OCI-LY7 (cell line): ENCODE results near the gene ITGA8. TPM values are rescaled to one million over a fixed set of nuclear protein-coding genes. Genes with fewer than 3 reads are reported as not detected.

Experiments
- BruUV-seq: library from RNA; stranded (reverse); fragments of 400-500 nt; replicated peaks from 2 replicates; lab custom pipeline; 2021; lab: Mats Ljungman, UMichigan
- CTCF ChIA-PET: fragments of 300-600 bp; sonication (Branson Sonifier 250); formaldehyde crosslinking; loops from one replicate; lab custom pipeline; 2022; ENCODE audit warnings: antibody characterized with exemption; ENCODE audit not compliant: unreplicated experiment; lab: Charles Lee
- POLR2A ChIA-PET: fragments of 300-600 bp; sonication (Branson Sonifier 250); formaldehyde crosslinking; loops from one replicate; lab custom pipeline; 2022; ENCODE audit warnings: antibody characterized with exemption; lab: Charles Lee
- DNase-seq: peaks from one replicate; pipeline ENCODE4 v3.0.0-alpha.2; 2015; ENCODE audit warnings: low spot score
- H2AFZ ChIP-seq: fragments of 200-600 bp; sonication (generic), shearing (Covaris generic); 2 replicates; pipeline ENCODE4 v1.6.1; 2014; ENCODE audit warnings: mild to moderate bottlenecking, antibody characterized with exemption, low read length, moderate library complexity
- H3K27ac ChIP-seq: fragments of 200-600 bp; sonication (generic); 2 replicates; pipeline ENCODE4 v1.5.1; 2014; ENCODE audit warnings: mixed run types, low read depth, mild to moderate bottlenecking, moderate library complexity, low read length, inconsistent platforms; ENCODE audit not compliant: poor library complexity, severe bottlenecking
- H3K36me3 ChIP-seq: fragments of 200-600 bp; sonication (generic); 2 replicates; pipeline ENCODE4 v1.6.1; 2014; ENCODE audit warnings: mild to moderate bottlenecking, antibody characterized with exemption, low read length, moderate library complexity, mixed read lengths; ENCODE audit not compliant: insufficient read depth
- H3K4me1 ChIP-seq: fragments of 200-600 bp; sonication (generic); 2 replicates; pipeline ENCODE4 v1.5.1; 2014; ENCODE audit warnings: mild to moderate bottlenecking, low read length; ENCODE audit not compliant: insufficient read depth, poor library complexity, severe bottlenecking
- H3K4me2 ChIP-seq: fragments of 200-600 bp; sonication (generic); 2 replicates; pipeline ENCODE4 v1.6.1; 2014; ENCODE audit warnings: mild to moderate bottlenecking, low read length
- H3K4me3 ChIP-seq: fragments of 200-600 bp; sonication (generic); 2 replicates; pipeline ENCODE4 v1.5.1; 2014; ENCODE audit warnings: mild to moderate bottlenecking, low read depth, low read length; ENCODE audit not compliant: poor library complexity, severe bottlenecking
- H3K79me2 ChIP-seq: fragments of 200-600 bp; sonication (generic); 2 replicates; pipeline ENCODE4 v1.6.1; 2016; ENCODE audit warnings: low read depth, mild to moderate bottlenecking, low read length, moderate library complexity, mixed read lengths; ENCODE audit not compliant: insufficient read depth
- H3K9me2 ChIP-seq: fragments of 200-600 bp; sonication (generic); 2 replicates; pipeline ENCODE4 v1.6.1; 2016; ENCODE audit warnings: mild to moderate bottlenecking, low read length, mixed read lengths; ENCODE audit not compliant: insufficient read depth
- H3K9me3 ChIP-seq: fragments of 200-600 bp; sonication (generic); 2 replicates; pipeline ENCODE4 v1.6.1; 2014; ENCODE audit warnings: mild to moderate bottlenecking, mixed run types, low read length, mixed read lengths
- H4K20me1 ChIP-seq: fragments of 200-600 bp; sonication (generic); 2 replicates; pipeline ENCODE4 v1.6.1; 2014; ENCODE audit warnings: mild to moderate bottlenecking, antibody characterized with exemption, low read length, moderate library complexity, mixed read lengths; ENCODE audit not compliant: insufficient read depth
- CTCF ChIP-seq: fragments of 200-600 bp; sonication (generic); conservative IDR thresholded peaks from 2 replicates; pipeline ENCODE4 v1.5.1; 2014; ENCODE audit warnings: mild to moderate bottlenecking, antibody characterized with exemption, low read length, moderate library complexity, mixed read lengths
- EZH2phosphoT487 ChIP-seq: fragments of 200-600 bp; sonication (generic); IDR thresholded peaks from 2 replicates; pipeline ENCODE4 v1.6.1; 2018; ENCODE audit warnings: low read depth, borderline replicate concordance, mild to moderate bottlenecking, mixed run types, antibody characterized with exemption, low read length, moderate library complexity, mixed read lengths
- intact Hi-C: fragments of 100-400 bp; cut with micrococcal nuclease; formaldehyde crosslinking; loops from one replicate; pipeline ENCODE4 v1.10.0; 2022; ENCODE audit not compliant: unreplicated experiment
- total RNA-seq, 2 experiments: library from RNA; depleted of rRNA in 1 of 2; stranded (reverse); fragments of >200 nt in 1 of 2; shearing (Covaris generic) in 1 of 2; gene quantifications; 2 replicates each; pipeline ENCODE4 v1.2.3, GENCODE V29; 2014 to 2022

The ITGA8 gene
- total RNA-seq, 2 experiments from 2014 or later = not detected

- no peaks in the 10 kb centered on the region for H3K36me3 ChIP-seq
- no peak overlapping the region for H2AFZ ChIP-seq
- no peaks in the 10 kb centered on the region for H4K20me1 ChIP-seq
- no TSS peak for BruUV-seq
- no peak for TF ChIP-seq CTCF
- no peak for TF ChIP-seq EZH2phosphoT487
- no peaks in the 10 kb centered on the region for H3K4me1 ChIP-seq
- no peak overlapping the region for H3K4me3 ChIP-seq
- intact Hi-C loops = loop anchor here (10.0 kb wide), 1 partner anchor 284 kb away; no protein-coding TSS in a partner anchor
- DNase-seq = no peak
- H3K9me2 ChIP-seq = no peaks in the 10 kb centered on the region
- H3K4me2 ChIP-seq = no peak overlapping the region
- ChIA-PET POLR2A (no interaction called here), CTCF (no interaction called here)
- no peak overlapping the region for H3K27ac ChIP-seq
- no peaks in the 10 kb centered on the region for H3K79me2 ChIP-seq
- H3K9me3 ChIP-seq = no peaks in the 10 kb centered on the region
Observed at GRCh38 chr10:15719049-15719898, 448 bp downstream of the ITGA8 start.

GRCh38 chr10:15718694-15719048 is 1.1 kb downstream of the ITGA8 start:
- no peak overlapping the region for H2AFZ ChIP-seq
- BruUV-seq = no TSS peak
- intact Hi-C loops = loop anchor here (10.0 kb wide), 1 partner anchor 284 kb away; no protein-coding TSS in a partner anchor

More at GRCh38 chr10:15718694-15719048, 1.1 kb downstream of the ITGA8 start:
- no peak for DNase-seq
- Histone ChIP-seq H3K4me1 (no peaks in the 10 kb centered on the region), H3K4me2 (no peak overlapping the region), H3K9me3 (no peaks in the 10 kb centered on the region), H3K27ac (no peak overlapping the region), H3K9me2 (no peaks in the 10 kb centered on the region), H4K20me1 (no peaks in the 10 kb centered on the region), H3K79me2 (no peaks in the 10 kb centered on the region), H3K4me3 (no peak overlapping the region), H3K36me3 (no peaks in the 10 kb centered on the region)
- ChIA-PET CTCF (no interaction called here), POLR2A (no interaction called here)
- TF ChIP-seq CTCF (no peak), EZH2phosphoT487 (no peak)
